Right lobe of liver (tissue), 6 donors: Measurements from ENCODE around the gene MKNK1. TPM values are rescaled to one million over a fixed set of nuclear protein-coding genes. Genes with fewer than 3 reads are reported as not detected.

ENCODE experiments used
- ATAC-seq, 4 donors: fragments of 200-7000 bp; cut with Tn5 transposase; one replicate each; pipeline ENCODE4 v1.9.1; 2020; ENCODE audit warnings: mild to moderate bottlenecking in 4 of 4, moderate library complexity in 4 of 4
- DNase-seq, 3 donors: peaks; one replicate each; pipeline ENCODE4 v3.0.0-alpha.2; 2020
- H3K27ac ChIP-seq, 3 donors: fragments of 200-600 bp; one replicate each; pipeline ENCODE4 v1.8.0; 2022
- H3K27me3 ChIP-seq, 2 donors: fragments of 200-600 bp; one replicate each; pipeline ENCODE4 v1.8.0; 2022
- H3K36me3 ChIP-seq, 4 donors: fragments of 200-600 bp; sonication (generic) in 1 of 4; one replicate each; pipeline versions ENCODE4 v1.5.1 to v1.8.0; 2017 to 2022; ENCODE audit warnings: control low read depth in 1 of 4
- H3K4me1 ChIP-seq, 4 donors: fragments of 200-600 bp; sonication (generic) in 1 of 4; one replicate each; pipeline versions ENCODE4 v1.5.1 to v1.8.0; 2017 to 2022; ENCODE audit warnings: control low read depth in 1 of 4
- H3K4me3 ChIP-seq, 3 donors: fragments of 200-600 bp; one replicate each; pipeline ENCODE4 v1.8.0; 2022
- H3K9me3 ChIP-seq, 4 donors: fragments of 200-600 bp; sonication (generic) in 1 of 4; one replicate each; pipeline versions ENCODE4 v1.5.1 to v1.8.0; 2017 to 2022; ENCODE audit warnings: control low read depth in 1 of 4
- POLR2A ChIP-seq: fragments of 450-650 bp; IDR thresholded peaks from one replicate; pipeline ENCODE4 v1.6.1; 2017; ENCODE audit warnings: antibody characterized with exemption, mild to moderate bottlenecking
- WGBS: methylation state at CpG from one replicate; pipeline ENCODE4 v1.1.6; 2018; ENCODE audit warnings: low coverage, low lambda C conversion rate; ENCODE audit not compliant: insufficient coverage; ENCODE audit errors: missing lambda C conversion rate; 5-methylcytosine and 5-hydroxymethylcytosine counted together
- intact Hi-C, 2 donors: fragments of 100-400 bp; cut with DNase I; formaldehyde crosslinking; loops; one replicate each; pipeline versions ENCODE4 v1.11.2 to v1.14.1; 2022
- total RNA-seq, 6 experiments: library from RNA; depleted of rRNA in 2 of 6; stranded (reverse); fragments of >200 nt in 2 of 6; fragmentation: NEBNext Ultra II Directional in 3 of 6; extraction: Animal tissue kit (Norgen Biotek cat#: 25700) in 3 of 6; gene quantifications; one replicate each; pipeline versions ENCODE4 v1.1.0 to v1.2.4, GENCODE V29; 2016 to 2023
- TF ChIP-seq, protein P1 (sequence below), 4 donors: fragments of 200-600 bp in 3 of 4; fragments of 450-650 bp in 1 of 4; IDR thresholded peaks; one replicate each; pipeline versions ENCODE4 v1.5.1 to v1.8.0; 2016 to 2022; ENCODE audit warnings: antibody characterized with exemption in 4 of 4, mild to moderate bottlenecking in 2 of 4
- donor health status: DM: no; HTN: yes; CAD: no.
- donor health status: DM: no; HTN: no; CAD: no.
- donor health status: DM: no; HTN: no; CAD: no.
- donor health status: DM: no; HTN: yes; CAD: no.
- donor health status: DM: no; HTN: yes; CAD: no.

The MKNK1 gene
- total RNA-seq, 6 experiments from 2014 or later, result 17.5 to 27.2 (median 20.8) TPM

DNA sequence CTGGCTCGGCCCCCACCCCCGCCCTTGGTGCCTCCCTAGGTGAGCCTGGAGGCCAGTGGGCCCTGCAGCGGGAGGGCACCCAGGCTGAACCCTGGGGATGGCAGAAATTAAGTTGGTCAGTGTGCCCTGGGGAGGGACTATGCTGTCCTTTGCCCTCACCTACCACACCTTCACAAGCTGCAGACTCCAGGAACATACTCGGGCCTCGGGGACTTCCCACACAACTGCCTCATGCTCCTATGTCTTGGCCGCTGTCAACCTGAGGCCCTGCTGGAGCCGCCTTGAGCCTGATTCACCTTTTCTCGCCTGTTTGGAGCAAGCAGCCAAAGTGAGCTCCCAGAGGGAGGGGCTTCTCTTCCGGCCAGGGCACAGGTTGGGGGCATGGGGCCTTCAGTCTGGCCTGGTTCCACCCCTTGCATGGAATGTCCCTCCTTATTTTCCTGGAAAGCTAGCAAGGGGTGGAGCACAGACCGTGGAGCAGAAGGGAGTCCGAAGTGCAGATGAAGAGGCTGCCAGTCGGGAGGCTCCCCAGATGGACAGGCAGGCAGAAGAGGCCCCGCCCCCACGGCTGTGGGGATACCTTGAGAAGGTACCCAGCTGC, 77.3 kb downstream of the MKNK1 start:
- H3K27me3 ChIP-seq, result no peaks in the 10 kb centered on the region
- H3K4me1 ChIP-seq, result peaks cover 0 to 21% (median 0%) of the 10 kb centered on the region in 4 donors
- H3K4me3 ChIP-seq, result no peak overlapping the region
- TF ChIP-seq, protein P1, sequence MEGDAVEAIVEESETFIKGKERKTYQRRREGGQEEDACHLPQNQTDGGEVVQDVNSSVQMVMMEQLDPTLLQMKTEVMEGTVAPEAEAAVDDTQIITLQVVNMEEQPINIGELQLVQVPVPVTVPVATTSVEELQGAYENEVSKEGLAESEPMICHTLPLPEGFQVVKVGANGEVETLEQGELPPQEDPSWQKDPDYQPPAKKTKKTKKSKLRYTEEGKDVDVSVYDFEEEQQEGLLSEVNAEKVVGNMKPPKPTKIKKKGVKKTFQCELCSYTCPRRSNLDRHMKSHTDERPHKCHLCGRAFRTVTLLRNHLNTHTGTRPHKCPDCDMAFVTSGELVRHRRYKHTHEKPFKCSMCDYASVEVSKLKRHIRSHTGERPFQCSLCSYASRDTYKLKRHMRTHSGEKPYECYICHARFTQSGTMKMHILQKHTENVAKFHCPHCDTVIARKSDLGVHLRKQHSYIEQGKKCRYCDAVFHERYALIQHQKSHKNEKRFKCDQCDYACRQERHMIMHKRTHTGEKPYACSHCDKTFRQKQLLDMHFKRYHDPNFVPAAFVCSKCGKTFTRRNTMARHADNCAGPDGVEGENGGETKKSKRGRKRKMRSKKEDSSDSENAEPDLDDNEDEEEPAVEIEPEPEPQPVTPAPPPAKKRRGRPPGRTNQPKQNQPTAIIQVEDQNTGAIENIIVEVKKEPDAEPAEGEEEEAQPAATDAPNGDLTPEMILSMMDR (IDR thresholded peaks at IDR 0.05), result no peak
- TF ChIP-seq POLR2A, result no peak
- H3K36me3 ChIP-seq, result no peaks in the 10 kb centered on the region
- ATAC-seq (peak in 2 of 4 donors; percentile 56 to 62), DNase-seq (peak in 2 of 3 donors; percentile 51 to 73)
- 27% methylated on average over 6 of the region's 14 CpGs for WGBS
- no peaks in the 10 kb centered on the region for H3K9me3 ChIP-seq
- no peak overlapping the region for H3K27ac ChIP-seq
- intact Hi-C loops, result loop anchor here (5.0 to 10.0 kb wide), 2 partner anchors 49 to 82 kb away; no protein-coding TSS in a partner anchor

DNA sequence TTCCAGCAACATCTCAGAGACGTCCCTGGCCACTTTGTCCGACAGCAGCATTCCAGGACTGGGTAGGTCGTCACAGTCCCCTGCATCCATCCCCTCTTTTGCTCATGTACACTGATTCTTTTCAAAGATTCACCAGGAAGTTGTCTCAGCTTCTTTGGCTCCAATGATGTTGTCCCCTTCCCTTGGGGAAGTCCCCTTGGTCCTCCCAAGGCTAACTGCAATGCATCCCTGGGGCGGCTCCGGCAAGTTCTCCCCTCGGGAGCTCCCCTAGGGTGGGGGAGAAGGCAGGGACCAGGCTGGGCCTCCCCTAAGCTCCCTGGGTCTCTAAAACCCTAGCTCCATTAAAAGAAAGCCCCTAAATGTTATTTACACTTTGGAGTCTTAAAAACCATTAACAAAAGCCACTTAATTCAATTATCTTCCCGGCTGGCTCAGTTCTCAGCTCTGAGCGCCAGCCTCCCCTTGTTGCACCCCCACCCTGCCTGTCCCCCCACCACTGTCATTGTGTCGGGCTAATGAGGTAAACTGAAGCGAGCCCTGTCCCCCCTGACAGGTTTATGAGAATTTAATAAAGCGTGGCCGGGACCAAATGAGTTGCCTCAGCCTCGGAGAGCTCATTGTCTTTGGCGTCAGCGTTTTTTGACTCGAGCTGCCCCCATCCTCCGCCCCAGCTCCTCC, 77.9 kb downstream of the MKNK1 start:
- H3K36me3 ChIP-seq, result no peaks in the 10 kb centered on the region
- no peak overlapping the region for H3K4me3 ChIP-seq
- no peak for ATAC-seq
- no peaks in the 10 kb centered on the region for H3K9me3 ChIP-seq
- WGBS, result 66% methylated on average over 12 of the region's 17 CpGs
- TF ChIP-seq, protein P1 (IDR thresholded peaks at IDR 0.05), result no peak
- no peak for TF ChIP-seq POLR2A
- DNase-seq, result no peak
- H3K4me1 ChIP-seq, result peaks cover 0 to 21% (median 0%) of the 10 kb centered on the region in 4 donors
- H3K27me3 ChIP-seq, result no peaks in the 10 kb centered on the region
- no peak overlapping the region for H3K27ac ChIP-seq
- intact Hi-C loops, result loop anchor here (5.0 to 10.0 kb wide), 2 partner anchors 49 to 81 kb away; no protein-coding TSS in a partner anchor

DNA sequence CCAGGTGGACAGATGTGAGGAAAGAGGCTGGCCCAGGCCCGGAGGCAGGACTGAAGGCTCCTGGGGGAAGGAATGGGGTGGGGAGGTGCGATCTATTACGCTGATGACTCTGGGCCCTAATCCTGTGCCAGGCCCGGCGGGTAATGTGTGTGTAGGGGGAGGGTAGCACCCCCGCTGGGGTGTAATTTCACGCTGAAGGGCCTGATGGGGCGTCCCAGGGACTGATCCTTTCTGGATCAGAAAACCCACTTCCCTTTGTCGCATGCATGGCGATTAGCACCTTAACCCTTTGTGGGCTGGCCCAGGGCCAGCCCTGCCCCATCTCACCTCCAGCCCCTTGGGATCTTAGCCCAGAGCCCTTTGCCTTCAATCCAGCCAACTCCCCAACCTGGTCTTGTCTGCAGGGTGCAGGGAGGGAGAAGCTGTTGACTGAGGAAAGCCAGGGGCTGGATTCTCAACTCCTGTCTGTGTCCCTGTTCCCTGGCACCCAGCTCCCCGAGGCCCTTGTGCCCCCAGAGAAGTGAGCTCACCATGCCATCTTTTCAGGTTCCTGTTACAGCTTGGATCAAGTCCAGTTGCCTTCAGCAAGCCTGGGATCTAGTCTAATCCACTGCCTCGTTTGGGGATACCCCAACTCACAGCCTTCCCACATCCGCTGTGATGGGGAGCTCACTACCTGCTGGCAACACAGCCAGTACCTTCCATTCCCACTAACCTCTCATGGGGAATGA, 78.7 kb downstream of the MKNK1 start:
- Histone ChIP-seq H3K36me3 (no peaks in the 10 kb centered on the region), H3K4me1 (peaks cover 0 to 21% (median 0%) of the 10 kb centered on the region in 4 donors), H3K9me3 (no peaks in the 10 kb centered on the region), H3K4me3 (no peak overlapping the region), H3K27me3 (no peaks in the 10 kb centered on the region), H3K27ac (no peak overlapping the region)
- DNase-seq (no peak), ATAC-seq (no peak)
- intact Hi-C loops, result loop anchor here (5.0 to 10.0 kb wide), 2 partner anchors 48 to 81 kb away; no protein-coding TSS in a partner anchor
- WGBS, result 65% methylated on average over 2 of the region's 13 CpGs
- no peak for TF ChIP-seq POLR2A
- TF ChIP-seq, protein P1 (IDR thresholded peaks at IDR 0.05), result no peak

DNA sequence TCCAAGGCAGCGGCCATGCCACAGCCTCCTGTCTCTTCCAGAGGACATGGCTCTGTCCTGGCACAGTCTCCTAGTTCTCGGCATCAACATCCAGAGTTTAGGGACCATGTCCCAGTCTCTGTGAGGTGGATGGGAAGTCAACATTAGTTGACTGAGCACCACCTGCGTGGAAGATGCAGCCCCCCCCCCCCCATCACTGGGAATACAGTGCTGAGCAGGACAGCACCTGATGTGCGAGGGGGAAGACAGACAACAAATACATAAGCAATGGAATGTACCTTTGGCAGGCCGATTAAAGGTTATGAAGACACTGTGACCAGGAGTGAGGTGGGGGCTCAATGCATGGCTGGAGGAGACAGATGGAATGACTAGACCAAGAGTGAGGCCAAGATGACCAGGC, 79.2 kb downstream of the MKNK1 start:
- no peak for TF ChIP-seq POLR2A
- TF ChIP-seq, protein P1 (IDR thresholded peaks at IDR 0.05), result no peak
- intact Hi-C loops, result loop anchor here (5.0 to 10.0 kb wide), 2 partner anchors 48 to 80 kb away; no protein-coding TSS in a partner anchor
- Histone ChIP-seq H3K4me3 (no peak overlapping the region), H3K36me3 (no peaks in the 10 kb centered on the region), H3K27me3 (no peaks in the 10 kb centered on the region), H3K4me1 (peaks cover 0 to 21% (median 0%) of the 10 kb centered on the region in 4 donors), H3K9me3 (no peaks in the 10 kb centered on the region), H3K27ac (no peak overlapping the region)
- ATAC-seq (no peak), DNase-seq (no peak)
- 60% methylated on average over 1 of the region's 5 CpGs for WGBS
